GM18867 (cell line): ENCODE results near the gene TRIM69.
A peak's percentile ranks its signal among the peaks of the same experiment; 100 is the strongest.

Experiments
- ATAC-seq: cut with Tn5 transposase; IDR thresholded peaks from one replicate; pipeline ENCODE4 v1.9.1; 2021; ENCODE audit warnings: mild to moderate bottlenecking, moderate library complexity; ENCODE audit not compliant: unreplicated experiment

TRIM69 gene

DNA sequence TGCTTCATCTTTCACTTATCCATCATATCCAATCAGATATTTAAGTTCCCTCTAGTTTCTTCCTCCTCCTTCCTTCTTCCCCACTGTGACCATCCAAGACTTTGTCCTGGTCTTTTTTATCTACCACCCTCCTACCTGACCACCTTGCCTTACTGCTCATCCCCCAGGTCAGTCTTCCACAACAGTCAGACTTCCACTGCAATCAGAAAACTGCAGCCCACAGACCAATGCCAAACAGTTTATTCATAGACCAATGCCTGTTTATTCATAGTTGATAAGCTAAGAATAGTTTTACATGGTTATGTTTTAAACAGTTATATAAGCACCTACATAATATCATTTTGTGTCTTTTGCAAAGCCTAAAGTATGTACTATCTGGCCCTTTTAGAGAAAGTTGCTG is 65.5 kb downstream of the TRIM69 start:
- no peak for ATAC-seq

DNA sequence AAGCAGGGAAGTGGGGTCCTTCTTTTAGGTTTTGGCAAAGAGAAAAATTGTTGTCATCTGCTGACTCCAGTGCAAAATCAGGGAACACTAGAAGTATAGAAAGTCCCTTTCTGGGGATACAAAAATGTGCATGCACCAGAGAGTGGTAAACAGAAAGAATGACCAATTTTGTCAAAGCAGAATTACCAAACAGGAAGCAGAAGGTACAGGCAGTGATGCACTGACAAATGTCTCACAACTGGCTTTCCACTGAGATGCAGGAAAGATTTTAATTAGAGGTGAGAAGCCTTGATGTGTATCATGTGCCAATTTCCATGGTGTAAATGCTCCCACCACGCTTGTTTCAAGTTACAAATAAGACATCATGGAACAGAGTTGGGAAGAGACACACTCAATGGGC is 66.0 kb downstream of the TRIM69 start:
- no peak for ATAC-seq

- ATAC-seq = no peak
Measured at GRCh38 chr15:44804298-44805046, 68.1 kb downstream of the TRIM69 start.

DNA sequence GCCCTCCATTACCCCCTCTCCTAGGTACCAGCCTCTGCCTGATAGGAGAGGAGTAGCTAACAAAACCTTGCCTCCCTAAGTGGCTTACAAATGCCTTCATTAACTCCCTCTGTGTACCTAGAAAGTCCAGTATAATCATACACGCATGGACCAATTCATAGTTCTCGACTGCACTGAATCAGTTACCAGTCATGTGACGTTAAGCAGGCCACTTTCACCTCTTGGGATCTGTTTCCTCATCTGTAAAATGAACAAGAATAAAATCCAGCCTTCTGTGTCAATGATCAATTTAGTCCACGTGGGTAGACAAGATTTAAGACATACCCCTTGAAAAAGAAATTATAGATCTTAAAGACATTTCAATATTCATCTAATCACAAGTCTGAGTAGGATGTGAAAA is 72.2 kb downstream of the TRIM69 start:
- ATAC-seq = no peak

DNA sequence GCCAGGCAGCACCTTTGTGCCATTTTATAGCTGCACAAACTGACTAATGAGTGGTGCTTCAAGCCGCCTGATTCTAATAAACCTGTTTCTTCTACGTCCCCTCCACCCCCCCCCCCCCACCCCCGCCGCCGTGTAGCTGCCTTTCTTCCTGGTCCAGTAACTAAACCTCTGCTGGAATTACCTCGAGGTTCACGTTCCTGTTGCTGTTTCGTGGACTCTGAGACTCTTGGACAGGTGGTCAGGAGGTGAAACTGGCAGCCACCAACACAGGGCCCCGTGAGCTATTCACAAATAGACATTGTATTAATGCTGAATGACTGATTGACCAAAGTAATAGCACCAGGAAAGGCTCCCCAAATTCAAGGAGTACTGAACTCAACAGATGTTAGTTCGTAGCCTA is 73.9 kb downstream of the TRIM69 start:
- ATAC-seq = no peak

DNA sequence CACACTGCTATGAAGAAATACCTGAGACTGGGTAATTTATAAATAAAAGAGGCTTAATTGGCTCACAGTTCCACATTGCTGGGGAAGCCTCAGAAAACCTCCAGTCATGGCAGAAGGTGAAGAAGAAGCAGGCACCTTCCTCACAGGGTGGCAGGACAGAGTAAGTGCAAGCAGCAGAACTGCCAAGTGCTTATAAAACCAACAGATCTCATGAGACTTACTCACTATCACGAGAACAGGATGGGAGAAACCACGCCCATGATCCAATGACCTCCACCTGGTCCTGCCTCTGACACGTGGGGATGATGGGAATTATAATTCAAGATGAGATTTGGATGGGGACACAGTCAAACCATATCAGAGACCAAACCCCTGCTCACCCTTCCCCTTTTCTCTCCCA is 75.0 kb downstream of the TRIM69 start:
- ATAC-seq = no peak

GRCh38 chr15:44812029-44812517 is 75.7 kb downstream of the TRIM69 start:
- no peak for ATAC-seq

DNA sequence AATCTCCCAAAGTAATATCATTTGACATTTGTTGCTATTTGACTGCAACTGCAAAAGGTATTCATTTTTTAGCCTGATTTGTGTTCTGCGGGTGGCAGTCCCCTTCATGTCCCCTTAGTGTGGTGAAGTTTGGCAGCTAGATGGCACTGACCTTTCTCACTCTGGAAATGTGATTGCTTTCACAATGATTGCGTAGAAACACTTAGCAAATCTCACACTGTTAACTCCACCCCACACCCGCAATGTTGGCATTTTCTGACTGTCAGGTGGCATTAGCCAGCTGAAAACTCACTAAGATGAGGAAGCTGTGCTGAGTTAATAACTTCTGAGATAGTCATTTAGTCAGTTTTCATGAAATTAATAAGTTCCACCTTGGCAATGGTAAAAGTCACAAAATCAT is 76.9 kb downstream of the TRIM69 start:
- peak; percentile 64 for ATAC-seq
